PC-3 (cell line): Measurements from ENCODE around the gene PCDHGA8. TPM values are rescaled to one million over a fixed set of nuclear protein-coding genes. Genes with fewer than 3 reads are reported as not detected.
A peak's percentile ranks its signal among the peaks of the same experiment; 100 is the strongest.

Experiments
- ATAC-seq: fragments of 200-7000 bp; cut with Tn5 transposase; 2 replicates; pipeline ENCODE4 v1.9.1; 2020; ENCODE audit warnings: mild to moderate bottlenecking, moderate library complexity
- BruUV-seq: library from RNA; stranded (reverse); fragments of 400-500 nt; replicated peaks from 2 replicates; lab custom pipeline; 2021; lab: Mats Ljungman, UMichigan
- CTCF ChIA-PET: fragments of 300-600 bp; sonication (Branson Sonifier 250); formaldehyde crosslinking; loops from one replicate; lab custom pipeline; 2022; ENCODE audit warnings: antibody characterized with exemption; lab: Charles Lee
- POLR2A ChIA-PET: fragments of 300-600 bp; sonication (Branson Sonifier 250); formaldehyde crosslinking; loops from one replicate; lab custom pipeline; 2022; ENCODE audit warnings: antibody characterized with exemption; ENCODE audit not compliant: unreplicated experiment; lab: Charles Lee
- DNase-seq: peaks from one replicate; pipeline ENCODE4 v3.0.0-alpha.2; 2015
- H2AFZ ChIP-seq: fragments of 300-600 bp; sonication (generic); 2 replicates; pipeline ENCODE4 v1.6.0; 2016; ENCODE audit warnings: antibody characterized with exemption, low read length
- H3F3A ChIP-seq: fragments of 300-600 bp; sonication (generic); one replicate; pipeline ENCODE4 v1.6.0; 2017; ENCODE audit warnings: antibody characterized with exemption, low read length, control low read depth, mild to moderate bottlenecking; ENCODE audit not compliant: unreplicated experiment
- H3K27ac ChIP-seq: fragments of 300-600 bp; sonication (generic); 2 replicates; pipeline ENCODE4 v1.5.1; 2016; ENCODE audit warnings: mild to moderate bottlenecking, low read length
- H3K27me3 ChIP-seq: fragments of 300-600 bp; sonication (generic); 2 replicates; pipeline ENCODE4 v1.6.1; 2016; ENCODE audit warnings: low read length, mixed read lengths
- H3K36me3 ChIP-seq: fragments of 300-600 bp; sonication (generic); 2 replicates; pipeline ENCODE4 v1.6.1; 2016; ENCODE audit warnings: low read depth, mixed run types, low read length, mixed read lengths
- H3K4me1 ChIP-seq: fragments of 300-600 bp; sonication (generic); 2 replicates; pipeline ENCODE4 v1.5.1; 2016; ENCODE audit warnings: low read length; ENCODE audit not compliant: insufficient read depth
- H3K4me2 ChIP-seq: fragments of 300-600 bp; sonication (generic); 2 replicates; pipeline ENCODE4 v1.6.0; 2016; ENCODE audit warnings: low read length
- H3K4me3 ChIP-seq: fragments of 300-600 bp; sonication (generic); 2 replicates; pipeline ENCODE4 v1.5.1; 2016; ENCODE audit warnings: mild to moderate bottlenecking, low read length, mixed read lengths
- H3K79me2 ChIP-seq: fragments of 300-600 bp; sonication (generic); 2 replicates; pipeline ENCODE4 v1.6.1; 2017; ENCODE audit warnings: low read length, mixed read lengths
- H3K9ac ChIP-seq: fragments of 300-600 bp; sonication (generic); 2 replicates; pipeline ENCODE4 v1.6.0; 2016; ENCODE audit warnings: mild to moderate bottlenecking, low read length
- H3K9me2 ChIP-seq: fragments of 300-600 bp; sonication (generic); replicated peaks from 2 replicates; pipeline ENCODE4 v1.6.1; 2016; ENCODE audit warnings: mixed run types, low read length, mixed read lengths
- H3K9me3 ChIP-seq: fragments of 300-600 bp; sonication (generic); 2 replicates; pipeline ENCODE4 v1.6.1; 2016; ENCODE audit warnings: low read length, mixed read lengths
- H4K20me1 ChIP-seq: fragments of 300-600 bp; sonication (generic); 2 replicates; pipeline ENCODE4 v1.6.1; 2016; ENCODE audit warnings: low read length, mixed read lengths
- CTCF ChIP-seq: fragments of 300-600 bp; sonication (generic); conservative IDR thresholded peaks from 2 replicates; pipeline ENCODE4 v1.5.1; 2017; ENCODE audit warnings: antibody characterized with exemption, low read depth, mild to moderate bottlenecking, low read length
- EZH2 ChIP-seq: fragments of 300-600 bp; sonication (generic); IDR thresholded peaks from one replicate; pipeline ENCODE4 v1.6.1; 2017; ENCODE audit warnings: antibody characterized with exemption, mild to moderate bottlenecking, low read length; ENCODE audit not compliant: unreplicated experiment
- EZH2phosphoT487 ChIP-seq: fragments of 300-600 bp; sonication (generic); IDR thresholded peaks from 2 replicates; pipeline ENCODE4 v1.6.1; 2018; ENCODE audit warnings: mild to moderate bottlenecking, antibody characterized with exemption, low read length, borderline replicate concordance
- intact Hi-C: fragments of 100-400 bp; cut with micrococcal nuclease; formaldehyde crosslinking; loops from 2 replicates; pipeline ENCODE4 v1.9.0; 2023
- total RNA-seq: library from RNA; depleted of rRNA; stranded (reverse); fragments of >200 nt; gene quantifications from 2 replicates; pipeline ENCODE4 v1.2.3, GENCODE V29; 2014

The PCDHGA8 gene
- total RNA-seq, 1 experiment from 2014 or later, result 0.51 TPM

- intact Hi-C loops, result loop anchor here (1.0 to 5.0 kb wide), 2 partner anchors 200 to 268 kb away; partner anchors contain the start of gene PCDHB2
- 0 out of 2 replicates have a peak within 1 kb of the TSS, but pooled peaks have one; percentile 23 for H3K27ac ChIP-seq
- no peaks in the 10 kb centered on the region for H4K20me1 ChIP-seq
- H3K9me2 ChIP-seq, result no peaks in the 10 kb centered on the region
- H3K4me2 ChIP-seq, result peak within 1 kb of the TSS; percentile 80
- CTCF ChIA-PET, result interaction anchor here (0.6 to 1.1 kb wide), 2 partner anchors 201 to 204 kb away, joined by 4 to 5 read pairs; no protein-coding TSS in a partner anchor
- H3K4me3 ChIP-seq, result peak within 1 kb of the TSS; percentile 69
- H3K9ac ChIP-seq, result peak within 1 kb of the TSS; percentile 53
- DNase-seq, result peak; percentile 63
- no peaks in the 10 kb centered on the region for H3K27me3 ChIP-seq
- ATAC-seq, result peak; percentile 62
- no peaks in the 10 kb centered on the region; the same call in 1 of the 2 replicates for H3K9me3 ChIP-seq
- H2AFZ ChIP-seq, result peak within 1 kb of the TSS; percentile 94
- 0 out of 2 replicates have a peak, but pooled peaks cover 3% of the 10 kb centered on the region for H3K4me1 ChIP-seq
- no peaks in the 10 kb centered on the region for H3K79me2 ChIP-seq
- no peaks in the 10 kb centered on the region for H3K36me3 ChIP-seq
- BruUV-seq, result TSS peak; percentile 36
- TF ChIP-seq CTCF, result peak; percentile 67; the same call in 1 of the 2 replicates
- no peak for TF ChIP-seq EZH2phosphoT487
- TF ChIP-seq EZH2, result no peak
- POLR2A ChIA-PET, result no interaction called here
- H3F3A ChIP-seq, result no peaks in the 10 kb centered on the region
Measured at GRCh38 chr5:141359790-141360426, 32.5 kb upstream of the PCDHGA8 start, which contains the start of gene PCDHGB2. Gene PCDHGB2, plus strand, starts transcription at chr5:141359994. Its CDS starts 142 bp downstream, at chr5:141360136.

- no peaks in the 10 kb centered on the region for H4K20me1 ChIP-seq
- H3K27me3 ChIP-seq, result no peaks in the 10 kb centered on the region
- peak overlapping the region; percentile 69; the same call in 1 of the 2 replicates for H3K4me3 ChIP-seq
- no peaks in the 10 kb centered on the region for H3K36me3 ChIP-seq
- peak overlapping the region; percentile 80; the same call in 1 of the 2 replicates for H3K4me2 ChIP-seq
- intact Hi-C loops, result loop anchor here (1.0 to 5.0 kb wide), 2 partner anchors 200 to 268 kb away; partner anchors contain the start of gene PCDHB2
- DNase-seq (no peak), ATAC-seq (no peak)
- 0 out of 2 replicates have a peak, but pooled peaks cover 3% of the 10 kb centered on the region for H3K4me1 ChIP-seq
- no peaks in the 10 kb centered on the region for H3K9me2 ChIP-seq
- H3K79me2 ChIP-seq, result no peaks in the 10 kb centered on the region
- no peaks in the 10 kb centered on the region for H3F3A ChIP-seq
- no peak overlapping the region for H3K27ac ChIP-seq
- 0 out of 2 replicates have a peak overlapping the region, but pooled peaks have one; percentile 94 for H2AFZ ChIP-seq
- H3K9me3 ChIP-seq, result no peaks in the 10 kb centered on the region; the same call in 1 of the 2 replicates
- no TSS peak for BruUV-seq
- ChIA-PET CTCF (interaction anchor here (1.1 kb wide), 1 partner anchor 200 kb away, joined by 5 read pairs; no protein-coding TSS in a partner anchor), POLR2A (no interaction called here)
- TF ChIP-seq EZH2phosphoT487 (no peak), CTCF (no peak), EZH2 (no peak)
- H3K9ac ChIP-seq, result no peak overlapping the region
Measured at GRCh38 chr5:141360685-141361084, 31.7 kb upstream of the PCDHGA8 start.
